HEK293 (cell line): Measurements from ENCODE around the gene ATG12.

Experiments used
- BCL11A ChIP-seq: fragments of 450-650 bp; formaldehyde crosslinking; IDR thresholded peaks from 2 replicates; pipeline ENCODE4 v1.5.1; 2016; ENCODE audit warnings: low read depth, missing biosample characterization, missing genetic modification characterization
- FEZF1 ChIP-seq: fragments of 450-650 bp; formaldehyde crosslinking; IDR thresholded peaks from 2 replicates; pipeline ENCODE4 v1.5.1; 2016; ENCODE audit warnings: missing biosample characterization, missing genetic modification characterization
- KLF17 ChIP-seq: fragments of 450-650 bp; formaldehyde crosslinking; IDR thresholded peaks from 2 replicates; pipeline ENCODE4 v1.5.1; 2016; ENCODE audit warnings: missing biosample characterization, missing genetic modification characterization
- REPIN1 ChIP-seq: fragments of 450-650 bp; formaldehyde crosslinking; IDR thresholded peaks from 2 replicates; pipeline ENCODE4 v1.5.1; 2017; ENCODE audit warnings: missing biosample characterization, missing genetic modification characterization, low read depth
- SALL2 ChIP-seq: fragments of 450-650 bp; formaldehyde crosslinking; IDR thresholded peaks from 2 replicates; pipeline ENCODE4 v1.5.0; 2017; ENCODE audit warnings: missing biosample characterization, mild to moderate bottlenecking, missing genetic modification characterization, borderline replicate concordance
- TRIM28 ChIP-seq: IDR thresholded peaks from 2 replicates; pipeline ENCODE4 v1.6.1; 2011; ENCODE audit warnings: low read length, control low read depth, borderline replicate concordance
- TSHZ1 ChIP-seq: fragments of 450-650 bp; formaldehyde crosslinking; IDR thresholded peaks from 2 replicates; pipeline ENCODE4 v1.5.1; 2016; ENCODE audit warnings: missing biosample characterization, missing genetic modification characterization, borderline replicate concordance
- ZBTB1 ChIP-seq: fragments of 450-650 bp; formaldehyde crosslinking; IDR thresholded peaks from 2 replicates; pipeline ENCODE4 v1.5.1; 2016; ENCODE audit warnings: missing biosample characterization, missing genetic modification characterization
- ZBTB17 ChIP-seq: fragments of 450-650 bp; formaldehyde crosslinking; IDR thresholded peaks from 2 replicates; pipeline ENCODE4 v1.5.1; 2016; ENCODE audit warnings: missing biosample characterization, missing genetic modification characterization
- ZBTB6 ChIP-seq: fragments of 450-650 bp; formaldehyde crosslinking; IDR thresholded peaks from 2 replicates; pipeline ENCODE4 v1.5.1; 2017; ENCODE audit warnings: missing biosample characterization, missing genetic modification characterization
- ZBTB7A ChIP-seq: fragments of 450-650 bp; formaldehyde crosslinking; IDR thresholded peaks from 2 replicates; pipeline ENCODE4 v1.5.1; 2016; ENCODE audit warnings: low read depth, missing biosample characterization, missing genetic modification characterization
- ZNF132 ChIP-seq: fragments of 450-650 bp; formaldehyde crosslinking; IDR thresholded peaks from 2 replicates; pipeline ENCODE4 v1.5.1; 2017; ENCODE audit warnings: missing biosample characterization, missing genetic modification characterization, borderline replicate concordance
- ZNF138 ChIP-seq: fragments of 450-650 bp; formaldehyde crosslinking; IDR thresholded peaks from 2 replicates; pipeline ENCODE4 v1.5.1; 2016; ENCODE audit warnings: missing biosample characterization, missing genetic modification characterization, borderline replicate concordance
- ZNF174 ChIP-seq: fragments of 450-650 bp; formaldehyde crosslinking; IDR thresholded peaks from 2 replicates; pipeline ENCODE4 v1.5.0; 2017; ENCODE audit warnings: missing biosample characterization, mild to moderate bottlenecking, missing genetic modification characterization
- ZNF23 ChIP-seq: fragments of 450-650 bp; formaldehyde crosslinking; IDR thresholded peaks from 2 replicates; pipeline ENCODE4 v1.5.1; 2016; ENCODE audit warnings: missing biosample characterization, missing genetic modification characterization, borderline replicate concordance
- ZNF280D ChIP-seq: fragments of 450-650 bp; formaldehyde crosslinking; IDR thresholded peaks from 2 replicates; pipeline ENCODE4 v1.5.1; 2016; ENCODE audit warnings: missing biosample characterization, missing genetic modification characterization
- ZNF292 ChIP-seq: fragments of 450-650 bp; formaldehyde crosslinking; IDR thresholded peaks from 2 replicates; pipeline ENCODE4 v1.5.1; 2016; ENCODE audit warnings: low read depth, missing biosample characterization, missing genetic modification characterization, borderline replicate concordance
- ZNF311 ChIP-seq: fragments of 450-650 bp; formaldehyde crosslinking; IDR thresholded peaks from 2 replicates; pipeline ENCODE4 v1.5.1; 2017; ENCODE audit warnings: missing biosample characterization, missing genetic modification characterization, borderline replicate concordance
- ZNF433 ChIP-seq: fragments of 450-650 bp; formaldehyde crosslinking; IDR thresholded peaks from 2 replicates; pipeline ENCODE4 v1.5.1; 2016; ENCODE audit warnings: missing biosample characterization, missing genetic modification characterization, low read depth
- ZNF510 ChIP-seq: fragments of 450-650 bp; formaldehyde crosslinking; IDR thresholded peaks from 2 replicates; pipeline ENCODE4 v1.5.1; 2018; ENCODE audit warnings: mild to moderate bottlenecking, missing genetic modification characterization, missing biosample characterization; ENCODE audit not compliant: insufficient replicate concordance
- ZNF585B ChIP-seq: fragments of 450-650 bp; formaldehyde crosslinking; IDR thresholded peaks from 2 replicates; pipeline ENCODE4 v1.5.1; 2016; ENCODE audit warnings: missing biosample characterization, missing genetic modification characterization
- ZNF623 ChIP-seq: fragments of 450-650 bp; formaldehyde crosslinking; IDR thresholded peaks from 2 replicates; pipeline ENCODE4 v1.5.1; 2016; ENCODE audit warnings: missing biosample characterization, missing genetic modification characterization
- ZNF645 ChIP-seq: fragments of 450-650 bp; formaldehyde crosslinking; IDR thresholded peaks from 2 replicates; pipeline ENCODE4; 2016; ENCODE audit warnings: missing biosample characterization, missing genetic modification characterization
- ZNF777 ChIP-seq: fragments of 450-650 bp; formaldehyde crosslinking; IDR thresholded peaks from 2 replicates; pipeline ENCODE4 v1.5.1; 2017; ENCODE audit warnings: missing biosample characterization, missing genetic modification characterization, borderline replicate concordance
- ZNF843 ChIP-seq: fragments of 450-650 bp; formaldehyde crosslinking; IDR thresholded peaks from 2 replicates; pipeline ENCODE4 v1.5.1; 2016; ENCODE audit warnings: missing biosample characterization, missing genetic modification characterization
- TF ChIP-seq, protein P1 (sequence below): fragments of 450-650 bp; formaldehyde crosslinking; IDR thresholded peaks from 2 replicates; pipeline ENCODE4 v1.5.1; 2016; ENCODE audit warnings: missing biosample characterization, missing genetic modification characterization
- TF ChIP-seq, protein P2 (sequence below): fragments of 450-650 bp; formaldehyde crosslinking; IDR thresholded peaks from 2 replicates; pipeline ENCODE4 v1.5.1; 2016; ENCODE audit warnings: missing biosample characterization, missing genetic modification characterization, low read depth

ATG12 gene

GRCh38 chr5:115842952-115843351, 1.6 kb upstream of the ATG12 start (continued):
- TF ChIP-seq BCL11A (tag by site-specific recombination) (peak; percentile 40; the same call in 1 of the 2 replicates), ZNF585B (tag by site-specific recombination) (no peak), SALL2 (tag by site-specific recombination) (no peak), ZNF23 (tag by site-specific recombination) (no peak), REPIN1 (tag by site-specific recombination) (no peak), TRIM28 (no peak), FEZF1 (tag by site-specific recombination) (peak; percentile 98), KLF17 (tag by site-specific recombination) (no peak), ZNF132 (no peak), ZNF292 (tag by site-specific recombination) (no peak), ZNF645 (tag by site-specific recombination) (no peak), ZNF777 (tag by site-specific recombination) (no peak), TSHZ1 (peak; percentile 7; the same call in 1 of the 2 replicates), ZNF623 (tag by site-specific recombination) (no peak), ZNF843 (peak; percentile 96), ZNF280D (no peak), ZNF433 (tag by site-specific recombination) (no peak), ZBTB6 (no peak), ZBTB17 (tag by site-specific recombination) (no peak), ZNF510 (tag by site-specific recombination) (no peak), ZNF138 (tag by site-specific recombination) (no peak), ZBTB1 (tag by site-specific recombination) (no peak), ZNF311 (tag by site-specific recombination) (no peak), ZNF174 (tag by site-specific recombination) (no peak), ZBTB7A (no peak)
- TF ChIP-seq, protein P1, sequence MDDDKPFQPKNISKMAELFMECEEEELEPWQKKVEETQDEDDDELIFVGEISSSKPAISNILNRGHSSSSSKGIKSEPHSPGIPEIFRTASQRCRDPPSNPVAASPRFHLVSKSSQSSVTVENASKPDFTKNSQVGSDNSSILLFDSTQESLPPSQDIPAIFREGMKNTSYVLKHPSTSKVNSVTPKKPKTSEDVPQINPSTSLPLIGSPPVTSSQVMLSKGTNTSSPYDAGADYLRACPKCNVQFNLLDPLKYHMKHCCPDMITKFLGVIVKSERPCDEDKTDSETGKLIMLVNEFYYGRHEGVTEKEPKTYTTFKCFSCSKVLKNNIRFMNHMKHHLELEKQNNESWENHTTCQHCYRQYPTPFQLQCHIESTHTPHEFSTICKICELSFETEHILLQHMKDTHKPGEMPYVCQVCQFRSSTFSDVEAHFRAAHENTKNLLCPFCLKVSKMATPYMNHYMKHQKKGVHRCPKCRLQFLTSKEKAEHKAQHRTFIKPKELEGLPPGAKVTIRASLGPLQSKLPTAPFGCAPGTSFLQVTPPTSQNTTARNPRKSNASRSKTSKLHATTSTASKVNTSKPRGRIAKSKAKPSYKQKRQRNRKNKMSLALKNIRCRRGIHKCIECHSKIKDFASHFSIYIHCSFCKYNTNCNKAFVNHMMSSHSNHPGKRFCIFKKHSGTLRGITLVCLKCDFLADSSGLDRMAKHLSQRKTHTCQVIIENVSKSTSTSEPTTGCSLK: no peak
- TF ChIP-seq, protein P2, sequence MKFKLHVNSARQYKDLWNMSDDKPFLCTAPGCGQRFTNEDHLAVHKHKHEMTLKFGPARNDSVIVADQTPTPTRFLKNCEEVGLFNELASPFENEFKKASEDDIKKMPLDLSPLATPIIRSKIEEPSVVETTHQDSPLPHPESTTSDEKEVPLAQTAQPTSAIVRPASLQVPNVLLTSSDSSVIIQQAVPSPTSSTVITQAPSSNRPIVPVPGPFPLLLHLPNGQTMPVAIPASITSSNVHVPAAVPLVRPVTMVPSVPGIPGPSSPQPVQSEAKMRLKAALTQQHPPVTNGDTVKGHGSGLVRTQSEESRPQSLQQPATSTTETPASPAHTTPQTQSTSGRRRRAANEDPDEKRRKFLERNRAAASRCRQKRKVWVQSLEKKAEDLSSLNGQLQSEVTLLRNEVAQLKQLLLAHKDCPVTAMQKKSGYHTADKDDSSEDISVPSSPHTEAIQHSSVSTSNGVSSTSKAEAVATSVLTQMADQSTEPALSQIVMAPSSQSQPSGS (tag by site-specific recombination): no peak
